Measurements from ENCODE around the gene LPCAT1. TPM values are rescaled to one million over a fixed set of nuclear protein-coding genes. Genes with fewer than 3 reads are reported as not detected.

Gene LPCAT1
- total RNA-seq, 1 experiment from 2014 or later, result 75.0 TPM

GRCh38 chr5:1535646-1536045 is 11.9 kb upstream of the LPCAT1 start:
- Histone ChIP-seq H3K4me2 (ENCODE audit: low read length) (no peak overlapping the region), H3K36me3 (ENCODE audit: control insufficient read depth in 1 of 2, insufficient read depth in 2 of 2, low read length in 2 of 2) (no peaks in the 10 kb centered on the region), H3K4me1 (ENCODE audit: control insufficient read depth in 1 of 2, insufficient read depth in 2 of 2, low read length in 2 of 2) (no peaks in the 10 kb centered on the region), H3K9ac (ENCODE audit: low read length) (no peak overlapping the region), H3K79me2 (ENCODE audit: insufficient read depth, low read length) (no peaks in the 10 kb centered on the region), H3K27me3 (ENCODE audit: insufficient read depth, low read length) (0 out of 2 replicates have a peak, but pooled peaks cover 10% of the 10 kb centered on the region), H4K20me1 (ENCODE audit: insufficient read depth) (no peaks in the 10 kb centered on the region), H2AFZ (ENCODE audit: low read depth, low read length, poor library complexity, severe bottlenecking) (no peak overlapping the region), H3K4me3 (replicated peaks in 1 of 2; ENCODE audit: low read depth in 1 of 2, low read length in 2 of 2) (no peak overlapping the region), H3K9me3 (ENCODE audit: control insufficient read depth in 1 of 2, insufficient read depth in 1 of 2, low read depth in 1 of 2, low read length in 2 of 2) (no peaks in the 10 kb centered on the region), H3K9me2 (ENCODE audit: insufficient read depth) (no peaks in the 10 kb centered on the region), H3K27ac (ENCODE audit: low read depth, low read length) (no peak overlapping the region)
- POLR2A ChIA-PET, result no interaction called here
- TF ChIP-seq ATF3 (IDR thresholded peaks at IDR 0.05) (no peak), EZH2phosphoT487 (IDR thresholded peaks at IDR 0.05; ENCODE audit: borderline replicate concordance) (no peak), ZFX (IDR thresholded peaks at IDR 0.05) (no peak), CEBPB (IDR thresholded peaks at IDR 0.05; ENCODE audit: low read depth) (no peak), JUND (IDR thresholded peaks at IDR 0.05) (no peak), EGR1 (IDR thresholded peaks at IDR 0.05; ENCODE audit: low read depth) (no peak), ZNF274 (IDR thresholded peaks at IDR 0.05; ENCODE audit: low read depth, low read length) (no peak), ZBTB33 (IDR thresholded peaks at IDR 0.05; ENCODE audit: extremely low read depth, insufficient replicate concordance, low read length) (no peak), EZH2 (IDR thresholded peaks at IDR 0.05) (no peak), CBX3 (IDR thresholded peaks at IDR 0.05; ENCODE audit: low read depth) (no peak), POLR2A (IDR thresholded peaks at IDR 0.05; ENCODE audit: borderline replicate concordance, extremely low read depth, insufficient read depth, insufficient read length) (no peak), SP1 (IDR thresholded peaks at IDR 0.05; ENCODE audit: low read depth) (no peak), SIN3A (IDR thresholded peaks at IDR 0.05; ENCODE audit: low read depth) (no peak), FOSL1 (IDR thresholded peaks at IDR 0.05; ENCODE audit: low read depth) (no peak), SRF (IDR thresholded peaks at IDR 0.05; ENCODE audit: low read depth) (no peak)
- intact Hi-C loops (cut with micrococcal nuclease), result no loop called here
- BruUV-seq (replicated peaks), result no TSS peak
- ATAC-seq (no peak), DNase-seq (ENCODE audit: low read depth, low spot score) (no peak)
- CTCF ChIA-PET, result no interaction called here
- RAD21 ChIA-PET (ENCODE audit: low non-redundant PET in 1 of 2, low total read pairs in 2 of 2, uncharacterized antibody in 2 of 2, unreplicated experiment in 2 of 2), result no interaction called here

Data from HCT116 (cell line).